NCI-H526 treated with DMSO at 0.1 percent for 48 hours (cell line): ENCODE data around the gene CYSLTR2.
A peak's percentile ranks its signal among the peaks of the same experiment; 100 is the strongest.
"Not testable (repeated sequence)": the region's sequence is repeated elsewhere in the genome, so short reads cannot be mapped to it uniquely, and the experiment has no call there.

Experiments
- DNase-seq: peaks from one replicate; lab custom pipeline; 2025; lab: John Stamatoyannopoulos, UW

Gene CYSLTR2

DNA sequence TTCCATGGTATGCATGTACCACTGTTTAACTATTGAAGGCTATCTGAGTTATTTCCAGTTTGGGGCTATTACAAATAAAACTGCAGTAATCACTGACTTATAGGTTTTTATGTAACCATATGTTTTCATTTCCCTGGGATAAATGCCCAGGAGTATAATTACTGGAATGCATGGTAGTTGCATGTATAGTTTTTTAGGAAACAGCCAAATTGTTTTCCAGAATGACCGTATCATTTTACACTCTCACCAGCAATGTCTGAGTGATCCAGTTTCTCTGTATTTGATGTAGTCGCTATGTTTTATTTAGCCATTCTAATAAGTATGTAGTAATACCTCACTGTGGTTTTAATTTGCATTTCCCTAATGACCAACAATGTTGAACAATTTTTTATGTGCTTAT lies 42.0 kb downstream of the CYSLTR2 start:
- DNase-seq: no peak

DNA sequence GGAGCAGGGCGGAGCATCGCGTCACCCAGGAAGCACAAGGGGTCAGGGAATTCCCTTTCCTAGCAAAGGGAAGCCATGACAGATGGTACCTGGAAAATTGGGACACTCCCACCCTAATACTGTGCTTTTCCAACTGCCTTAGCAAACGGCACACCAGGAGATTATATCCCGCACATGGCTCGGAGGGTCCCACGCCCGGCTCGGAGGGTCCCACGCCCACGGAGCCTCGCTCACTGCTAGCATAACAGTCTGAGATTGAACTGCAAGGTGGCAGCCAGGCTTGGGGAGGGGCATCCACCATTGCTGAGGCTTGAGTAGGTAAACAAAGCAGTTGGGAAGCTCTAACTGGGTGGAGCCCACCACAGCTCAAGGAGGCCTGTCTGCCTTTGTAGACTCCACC lies 42.9 kb downstream of the CYSLTR2 start:
- not testable (repeated sequence) for DNase-seq

DNA sequence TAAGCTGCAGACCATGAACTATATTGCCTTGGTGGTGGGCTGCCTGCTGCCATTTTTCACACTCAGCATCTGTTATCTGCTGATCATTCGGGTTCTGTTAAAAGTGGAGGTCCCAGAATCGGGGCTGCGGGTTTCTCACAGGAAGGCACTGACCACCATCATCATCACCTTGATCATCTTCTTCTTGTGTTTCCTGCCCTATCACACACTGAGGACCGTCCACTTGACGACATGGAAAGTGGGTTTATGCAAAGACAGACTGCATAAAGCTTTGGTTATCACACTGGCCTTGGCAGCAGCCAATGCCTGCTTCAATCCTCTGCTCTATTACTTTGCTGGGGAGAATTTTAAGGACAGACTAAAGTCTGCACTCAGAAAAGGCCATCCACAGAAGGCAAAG lies 53.7 kb downstream of the CYSLTR2 start:
- DNase-seq: no peak

DNA sequence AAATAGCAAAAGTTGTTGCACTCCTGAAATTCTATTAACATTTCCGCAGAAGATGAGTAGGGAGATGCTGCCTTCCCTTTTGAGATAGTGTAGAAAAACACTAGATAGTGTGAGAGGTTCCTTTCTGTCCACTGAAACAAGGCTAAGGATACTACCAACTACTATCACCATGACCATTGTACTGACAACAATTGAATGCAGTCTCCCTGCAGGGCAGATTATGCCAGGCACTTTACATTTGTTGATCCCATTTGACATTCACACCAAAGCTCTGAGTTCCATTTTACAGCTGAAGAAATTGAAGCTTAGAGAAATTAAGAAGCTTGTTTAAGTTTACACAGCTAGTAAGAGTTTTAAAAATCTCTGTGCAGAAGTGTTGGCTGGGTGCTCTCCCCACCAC lies 55.0 kb downstream of the CYSLTR2 start:
- no peak for DNase-seq

DNA sequence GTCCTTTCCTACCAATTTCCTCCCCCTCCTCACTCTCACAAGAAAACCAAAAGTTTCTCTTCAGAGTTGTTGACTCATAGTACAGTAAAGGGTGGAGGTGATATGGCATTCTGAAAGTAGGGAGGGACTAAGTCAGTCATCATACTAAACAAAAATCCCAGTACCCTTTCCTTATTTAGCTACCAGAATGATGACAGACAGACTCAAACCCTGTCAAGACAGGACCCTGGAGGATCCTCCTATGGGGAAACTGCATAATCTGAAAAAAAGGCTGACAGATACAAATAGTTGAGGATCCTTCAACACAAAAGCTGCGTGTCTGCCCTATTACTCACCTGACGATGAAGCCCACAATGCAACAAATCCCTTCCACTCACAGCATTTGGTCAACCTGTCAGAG lies 55.5 kb downstream of the CYSLTR2 start:
- DNase-seq: no peak

DNA sequence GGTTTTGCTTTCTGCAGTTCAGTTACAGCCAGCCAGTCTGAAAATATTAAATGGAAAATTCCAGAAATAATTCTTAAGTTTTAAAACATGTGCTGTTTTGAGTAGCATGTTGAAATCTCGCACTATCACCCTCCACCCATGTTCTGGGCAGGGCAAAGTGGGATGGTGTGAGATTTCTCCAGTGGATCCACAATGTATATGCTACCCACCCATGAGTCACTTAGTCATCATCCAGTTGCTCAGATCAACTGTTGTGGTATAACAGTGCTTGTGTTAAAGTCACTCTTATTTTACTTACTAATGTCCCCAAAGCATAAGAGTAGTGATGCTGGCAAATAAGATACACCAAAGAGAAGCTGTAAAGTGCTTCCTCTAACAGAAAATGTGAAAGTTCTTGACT lies 56.4 kb downstream of the CYSLTR2 start:
- DNase-seq: no peak

DNA sequence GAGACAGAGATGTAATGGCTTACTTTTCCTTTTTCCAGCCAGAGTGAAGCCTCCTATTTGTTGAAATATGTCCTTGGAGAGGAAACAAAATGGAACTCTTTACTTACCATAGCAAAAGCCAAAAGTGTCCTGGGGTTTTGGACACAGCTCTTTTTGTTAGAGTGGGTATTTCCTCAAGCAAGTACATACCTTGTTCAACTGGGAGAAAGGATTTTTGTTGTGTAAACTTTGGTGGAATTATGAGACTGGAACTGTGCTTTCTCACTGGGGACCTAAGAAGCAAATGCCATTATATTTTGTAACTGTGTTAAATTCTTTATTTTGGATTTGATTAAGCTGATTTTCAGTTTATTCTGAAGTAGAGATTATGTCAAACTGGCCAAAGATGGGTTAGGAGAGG lies 58.4 kb downstream of the CYSLTR2 start:
- no peak for DNase-seq

DNA sequence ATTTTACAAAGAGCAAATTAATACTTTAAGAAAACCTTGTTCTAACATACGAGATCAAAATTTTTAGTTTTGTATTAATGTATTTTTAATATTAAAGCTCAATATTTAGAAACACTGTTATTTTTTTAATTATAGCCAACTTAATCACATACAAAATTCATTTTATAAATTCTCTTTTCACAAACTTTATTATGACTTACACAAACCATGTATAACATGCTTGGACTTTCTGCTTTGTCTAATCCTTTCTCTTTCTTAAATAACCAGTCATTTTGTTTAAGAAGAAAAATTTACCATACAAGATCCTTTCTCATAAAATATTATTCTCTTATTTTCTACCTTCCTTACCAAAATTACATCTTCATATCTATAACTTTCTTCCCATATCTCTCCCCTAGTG lies 62.2 kb downstream of the CYSLTR2 start:
- no peak for DNase-seq

DNA sequence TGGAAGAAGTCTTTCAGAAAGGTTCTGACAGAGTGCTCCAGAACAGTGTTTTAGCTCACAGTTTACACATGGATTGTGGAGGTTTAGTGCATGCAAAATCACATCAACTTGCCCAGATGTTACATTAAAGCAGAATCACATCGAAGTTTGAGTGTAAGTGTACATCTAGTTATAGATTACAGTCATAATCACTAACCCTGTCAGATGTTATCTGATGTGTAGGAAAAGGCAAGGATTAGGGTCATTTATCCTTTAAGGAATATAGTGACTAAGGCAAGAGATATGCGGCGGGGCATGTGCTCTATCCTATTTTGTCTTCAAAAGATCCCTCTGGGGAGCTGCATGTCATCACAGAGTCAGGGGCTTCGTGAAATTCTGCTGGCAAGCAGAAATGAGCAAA lies 66.9 kb downstream of the CYSLTR2 start:
- no peak for DNase-seq

DNA sequence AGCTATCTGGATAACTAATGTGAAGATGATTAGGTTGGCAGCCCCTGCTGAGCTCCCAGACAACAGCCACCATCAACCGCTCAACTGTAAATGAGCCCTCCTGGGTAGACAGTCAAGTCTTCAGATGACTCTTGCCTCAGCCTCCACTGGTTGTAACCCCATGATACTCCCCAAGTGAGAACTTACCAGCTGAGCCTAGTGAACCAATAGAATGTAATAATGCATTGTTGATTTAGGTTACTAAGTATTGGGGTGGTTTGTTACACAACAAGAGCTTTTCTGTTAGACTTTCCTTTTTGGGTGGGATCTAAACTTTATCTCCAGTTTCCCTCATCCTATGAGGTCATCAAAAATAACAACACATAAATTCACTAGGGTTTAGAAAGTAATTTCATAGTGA lies 69.4 kb downstream of the CYSLTR2 start:
- no peak for DNase-seq

DNA sequence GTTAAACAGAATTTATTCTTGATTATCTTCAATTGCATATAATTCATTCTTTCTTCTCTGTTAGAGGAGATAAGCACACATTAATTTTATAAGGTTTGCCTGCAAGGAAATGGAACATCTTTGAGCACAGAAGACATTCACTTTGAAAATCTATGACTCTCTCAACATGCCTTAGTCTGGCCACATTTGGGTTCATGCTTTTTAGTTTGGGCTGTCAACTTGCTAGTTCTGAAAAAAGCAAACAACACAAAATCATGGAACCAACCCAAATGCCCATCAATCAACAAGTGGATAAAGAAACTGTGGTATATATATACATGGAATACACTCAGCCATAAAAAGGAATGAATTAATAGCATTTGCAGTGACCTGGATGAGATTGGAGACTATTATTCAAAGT lies 71.5 kb downstream of the CYSLTR2 start:
- no peak for DNase-seq

DNA sequence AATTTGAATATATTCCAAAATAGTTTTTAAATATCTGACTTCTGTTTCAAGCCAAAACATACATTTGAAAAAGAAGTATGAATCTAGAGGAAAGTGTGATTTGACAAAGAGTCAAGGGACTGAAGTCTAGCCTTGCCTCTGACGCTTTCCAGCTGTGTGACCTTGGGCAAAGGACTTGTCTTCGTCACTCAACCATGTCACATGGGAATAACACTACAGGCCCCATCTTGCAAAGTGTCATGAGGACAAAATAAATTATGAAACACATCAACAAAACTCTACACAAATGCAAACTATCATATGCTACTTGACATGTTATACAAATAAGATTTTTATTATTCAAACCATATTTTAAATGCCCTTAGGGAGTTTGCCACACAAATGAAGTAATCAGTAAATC lies 73.0 kb downstream of the CYSLTR2 start:
- peak; percentile 82 for DNase-seq

DNA sequence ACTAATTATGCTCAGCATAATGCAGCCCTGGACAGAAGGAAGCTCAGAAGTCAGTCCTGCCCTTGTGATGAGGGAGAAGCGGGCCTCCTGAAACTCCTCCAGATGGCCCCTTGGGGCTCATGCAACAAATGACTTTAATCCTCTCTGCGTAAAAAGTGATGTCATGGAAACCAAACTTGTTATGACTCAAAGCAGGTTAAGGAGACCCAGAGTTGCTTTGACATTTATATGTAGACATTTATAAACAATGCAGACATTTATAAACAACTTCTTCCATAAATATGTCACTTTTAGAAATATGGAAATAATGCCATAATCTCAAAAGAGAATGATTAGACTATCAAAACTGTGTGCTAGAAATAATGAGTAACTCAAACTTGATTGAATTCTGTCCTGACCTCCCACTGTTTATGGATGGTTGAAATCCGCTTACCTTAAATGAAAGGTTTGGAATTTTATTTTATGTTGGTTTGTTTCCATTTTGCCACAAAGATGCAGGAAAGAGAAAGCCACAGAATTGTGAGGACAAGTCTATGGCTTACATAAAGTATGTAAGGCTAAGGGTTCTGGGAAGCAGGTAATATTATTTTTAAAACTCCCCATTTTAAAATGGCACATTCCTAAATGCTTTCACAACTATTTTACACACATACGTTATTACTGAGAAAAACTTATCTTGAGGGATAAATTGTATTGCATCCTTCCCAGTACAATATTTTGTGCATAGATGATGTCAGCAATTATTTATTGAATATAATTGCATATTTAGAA lies 73.7 kb downstream of the CYSLTR2 start:
- peak; percentile 82 for DNase-seq

DNA sequence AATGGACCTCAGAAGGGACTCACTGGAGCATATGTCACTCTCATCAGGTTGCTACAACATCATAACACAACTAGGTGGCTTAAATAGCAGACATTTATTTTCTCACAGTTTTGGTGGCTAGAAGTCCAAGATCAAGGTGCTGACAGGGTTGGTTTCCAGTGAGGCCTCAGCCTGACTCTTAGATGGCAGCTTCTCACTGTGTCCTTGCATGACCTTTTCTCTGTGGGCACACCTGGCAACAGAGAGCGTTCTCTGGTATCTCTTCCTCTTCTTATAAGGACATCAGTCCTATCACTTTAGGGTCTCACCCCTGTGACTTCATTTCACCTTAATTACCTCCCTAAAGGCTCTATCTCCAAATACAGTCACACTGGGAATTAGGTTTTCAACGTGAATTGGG lies 74.5 kb downstream of the CYSLTR2 start:
- DNase-seq: no peak

DNA sequence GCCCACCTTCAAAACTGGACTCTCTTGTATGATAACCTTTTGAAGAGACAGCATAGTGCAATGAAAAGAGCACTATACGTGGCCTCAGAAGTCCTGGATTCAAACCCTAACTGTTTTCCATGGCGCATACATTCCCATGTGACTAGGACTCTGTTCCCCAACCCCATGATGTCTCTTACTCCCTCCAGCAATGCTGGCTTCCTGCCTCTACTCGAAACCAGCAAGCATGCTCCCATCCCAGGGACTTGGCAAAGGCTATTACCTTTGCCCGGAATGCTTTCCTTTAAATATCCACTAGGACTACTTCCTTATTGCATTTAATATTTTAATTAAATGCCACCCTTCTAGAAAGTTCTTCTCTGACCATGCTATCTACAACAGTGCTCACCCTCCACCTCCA lies 75.1 kb downstream of the CYSLTR2 start:
- no peak for DNase-seq

DNA sequence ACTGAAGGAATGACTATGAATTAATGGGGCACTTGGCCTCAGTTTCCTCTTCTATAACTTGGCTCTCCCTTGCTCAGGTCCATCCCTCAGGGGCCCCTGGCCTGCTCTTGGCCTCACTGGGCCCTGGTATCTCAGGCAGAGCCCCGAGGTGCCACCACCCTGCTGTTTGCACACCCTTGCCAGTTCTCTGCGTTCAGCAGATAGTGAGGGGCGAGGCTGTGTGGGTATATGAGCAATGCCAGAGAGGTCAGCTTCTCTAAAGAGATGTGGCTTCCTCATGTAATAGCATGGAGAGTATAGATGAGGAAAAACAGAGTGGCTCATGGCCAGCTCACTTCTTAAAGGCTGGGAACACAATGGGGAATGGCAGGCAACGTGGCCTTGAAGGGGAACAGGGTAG lies 76.1 kb downstream of the CYSLTR2 start:
- DNase-seq: no peak

DNA sequence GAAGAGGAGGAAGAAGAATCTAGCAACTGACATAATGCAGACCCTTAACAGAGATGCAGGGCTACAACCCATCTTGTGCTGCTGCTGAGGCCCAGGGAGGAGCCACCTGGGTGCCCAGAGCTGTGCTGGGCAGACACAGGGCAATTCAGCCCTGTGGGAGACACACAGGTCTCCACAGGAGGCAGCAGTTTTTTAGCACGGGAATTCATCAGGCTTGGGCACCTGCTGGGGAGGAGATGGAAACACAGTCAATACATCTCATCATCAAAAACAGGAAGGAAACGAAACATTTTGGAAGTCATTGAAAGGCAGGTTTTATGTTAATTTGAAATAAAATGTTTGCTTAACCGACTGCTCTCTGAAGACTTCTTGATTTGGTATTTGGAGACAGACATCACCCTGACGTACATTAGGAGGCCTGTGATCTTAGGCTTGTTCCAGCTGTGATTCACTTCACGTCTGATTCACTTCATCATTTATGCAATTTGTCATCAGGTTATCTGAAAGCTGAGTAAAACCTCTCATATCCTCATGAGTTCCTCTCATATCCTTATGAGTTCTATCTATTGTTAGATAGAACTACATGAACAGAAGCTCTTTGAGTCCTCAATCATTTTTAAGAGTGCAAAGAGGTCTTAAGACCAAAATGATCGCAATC lies 77.4 kb downstream of the CYSLTR2 start:
- DNase-seq: no peak

DNA sequence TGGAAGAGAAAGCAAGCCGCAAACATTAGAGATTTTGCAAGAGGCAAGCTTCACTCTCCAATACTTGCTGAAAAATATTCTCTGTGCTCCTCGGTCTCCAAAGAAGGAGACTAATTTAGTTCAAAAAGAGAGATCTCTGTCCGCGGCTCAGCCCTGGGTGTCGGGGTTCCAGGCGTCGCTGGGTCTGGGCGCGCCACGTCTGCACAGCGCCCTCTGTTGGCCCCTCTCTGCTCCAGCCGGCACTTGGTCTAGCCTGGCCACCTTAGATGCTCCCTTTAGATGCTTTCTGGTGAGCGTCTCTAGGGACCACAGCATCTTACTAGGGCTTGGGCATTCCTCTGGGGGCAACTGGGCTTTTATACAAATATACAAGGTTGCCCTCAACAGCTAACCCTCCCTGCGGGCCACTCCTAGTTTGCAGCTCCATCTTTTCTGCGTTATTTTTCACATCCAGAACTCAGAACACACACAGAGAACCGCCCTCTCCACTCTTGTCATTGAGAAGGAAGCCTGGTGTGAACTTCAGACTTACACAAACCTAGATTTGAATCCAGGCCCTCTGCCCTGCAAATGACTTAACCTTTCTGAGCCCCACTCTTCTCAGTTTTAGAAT lies 78.3 kb downstream of the CYSLTR2 start:
- DNase-seq: peak; percentile 9

DNA sequence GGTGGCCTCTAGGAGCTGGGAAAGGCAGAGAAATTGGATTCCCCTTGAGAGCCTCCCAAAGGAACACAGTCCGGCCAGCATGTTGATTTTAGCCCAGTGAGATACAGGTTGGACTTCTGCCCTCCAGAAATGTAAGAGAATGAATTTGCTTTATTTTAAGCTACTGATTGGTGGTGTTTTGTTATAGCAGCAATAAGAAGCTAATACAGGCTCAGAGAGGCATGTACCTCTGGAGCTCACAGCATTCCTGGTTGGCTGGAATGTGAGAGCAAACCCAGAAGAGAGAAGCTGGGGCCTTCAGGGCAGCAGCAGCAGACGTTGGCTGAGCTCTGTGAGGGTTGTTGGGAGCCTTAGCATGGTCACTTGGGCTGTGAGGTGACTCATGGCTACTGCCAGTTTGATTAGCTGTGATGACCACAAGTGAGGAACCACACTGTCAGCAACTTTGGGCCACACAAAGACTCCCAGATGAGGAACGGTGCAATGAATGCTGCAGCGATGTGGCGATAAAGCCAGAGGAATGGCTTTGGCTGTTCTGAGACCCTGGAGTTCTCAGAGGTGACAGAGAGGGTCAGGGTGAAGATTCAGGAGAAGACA lies 80.1 kb downstream of the CYSLTR2 start:
- DNase-seq: no peak

DNA sequence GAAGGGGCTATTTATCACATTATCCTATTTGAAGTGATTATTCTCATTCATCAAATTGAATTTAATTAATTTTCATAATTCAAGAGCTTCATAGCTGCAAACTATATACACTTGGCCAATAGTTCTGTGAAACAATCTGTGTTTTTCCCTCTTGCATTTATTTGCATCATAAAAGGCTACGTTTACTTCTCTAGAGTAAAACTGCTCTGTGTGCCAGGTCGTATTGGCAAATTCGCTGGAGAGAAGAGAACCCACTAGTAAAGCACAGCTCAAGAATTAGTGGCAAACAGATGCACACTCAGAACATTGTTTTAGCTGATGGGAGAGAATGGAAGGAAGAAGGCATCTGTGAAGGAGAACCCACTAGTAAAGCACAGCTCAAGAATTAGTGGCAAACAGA lies 81.8 kb downstream of the CYSLTR2 start:
- no peak for DNase-seq

DNA sequence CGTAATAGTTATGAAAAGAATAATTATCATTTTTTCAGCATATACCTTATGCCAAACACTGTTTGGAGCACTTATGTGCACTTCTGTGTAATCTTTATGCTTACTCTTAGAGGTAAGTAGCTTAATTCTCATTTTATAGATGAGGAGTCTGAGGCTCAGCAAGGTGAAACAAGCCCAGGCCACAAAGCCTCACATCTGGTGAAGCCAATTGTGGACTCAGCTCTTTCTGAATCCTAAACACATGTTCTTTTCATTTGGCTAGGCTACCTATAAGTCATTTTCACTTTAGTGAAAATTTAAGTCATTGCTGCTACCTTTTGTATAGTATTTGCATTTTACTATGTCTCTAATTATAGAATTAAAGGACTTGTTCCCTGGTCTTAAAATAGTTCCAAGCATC lies 84.0 kb downstream of the CYSLTR2 start:
- no peak for DNase-seq

DNA sequence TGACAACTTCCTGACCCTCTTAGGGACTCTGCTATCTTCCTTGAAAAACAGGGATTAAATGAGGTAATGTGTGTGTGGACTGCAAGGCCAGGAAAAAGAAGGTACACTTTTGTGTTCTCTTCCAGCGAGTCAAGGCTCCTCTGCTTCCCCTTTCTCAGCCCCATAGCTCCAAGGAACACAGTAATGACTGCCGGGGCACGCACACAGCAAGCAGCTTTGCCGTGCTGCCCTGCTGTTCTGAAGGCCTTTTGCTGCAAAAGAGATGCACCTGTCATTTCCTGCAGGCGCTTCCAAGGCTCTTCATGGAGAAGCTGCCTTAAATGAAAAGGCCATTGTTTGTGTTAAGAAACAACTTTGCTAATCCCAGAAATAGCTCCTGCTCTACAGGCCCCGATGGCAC lies 84.6 kb downstream of the CYSLTR2 start:
- no peak for DNase-seq

DNA sequence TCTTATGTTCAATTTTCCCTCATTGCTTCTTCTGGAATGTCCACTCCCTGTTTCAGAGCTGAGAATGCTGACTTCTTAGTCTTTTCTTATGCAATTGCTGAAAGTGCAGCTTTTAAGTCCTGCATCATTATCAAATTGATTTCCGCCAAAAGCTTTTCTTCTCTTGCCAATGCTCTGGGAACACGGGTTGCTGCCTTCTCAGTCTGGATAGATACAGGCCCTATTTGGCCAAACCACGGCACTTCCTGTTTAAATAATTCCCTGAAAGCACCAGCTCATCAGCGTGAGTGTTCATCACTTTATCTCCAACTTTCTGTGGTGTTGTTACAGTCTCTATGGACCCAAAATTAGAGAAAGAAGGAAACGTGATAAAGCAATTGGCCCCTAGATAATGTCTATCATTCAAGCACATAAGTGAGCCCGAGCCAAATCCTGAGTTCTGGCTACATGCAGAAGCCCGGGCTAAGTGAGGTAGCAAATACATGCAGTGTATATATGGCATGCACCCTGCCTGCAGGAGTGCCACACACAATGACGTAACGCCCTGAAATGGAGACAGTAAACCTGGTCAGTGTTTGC lies 85.7 kb downstream of the CYSLTR2 start:
- DNase-seq: no peak
